ENCODE results near the gene PHF21B. TPM values are rescaled to one million over a fixed set of nuclear protein-coding genes. Genes with fewer than 3 reads are reported as not detected.

PHF21B gene
- total and polyA plus RNA-seq, 3 donors from 2014 or later: 8.5 to 37.9 (median 19.0) TPM

DNA sequence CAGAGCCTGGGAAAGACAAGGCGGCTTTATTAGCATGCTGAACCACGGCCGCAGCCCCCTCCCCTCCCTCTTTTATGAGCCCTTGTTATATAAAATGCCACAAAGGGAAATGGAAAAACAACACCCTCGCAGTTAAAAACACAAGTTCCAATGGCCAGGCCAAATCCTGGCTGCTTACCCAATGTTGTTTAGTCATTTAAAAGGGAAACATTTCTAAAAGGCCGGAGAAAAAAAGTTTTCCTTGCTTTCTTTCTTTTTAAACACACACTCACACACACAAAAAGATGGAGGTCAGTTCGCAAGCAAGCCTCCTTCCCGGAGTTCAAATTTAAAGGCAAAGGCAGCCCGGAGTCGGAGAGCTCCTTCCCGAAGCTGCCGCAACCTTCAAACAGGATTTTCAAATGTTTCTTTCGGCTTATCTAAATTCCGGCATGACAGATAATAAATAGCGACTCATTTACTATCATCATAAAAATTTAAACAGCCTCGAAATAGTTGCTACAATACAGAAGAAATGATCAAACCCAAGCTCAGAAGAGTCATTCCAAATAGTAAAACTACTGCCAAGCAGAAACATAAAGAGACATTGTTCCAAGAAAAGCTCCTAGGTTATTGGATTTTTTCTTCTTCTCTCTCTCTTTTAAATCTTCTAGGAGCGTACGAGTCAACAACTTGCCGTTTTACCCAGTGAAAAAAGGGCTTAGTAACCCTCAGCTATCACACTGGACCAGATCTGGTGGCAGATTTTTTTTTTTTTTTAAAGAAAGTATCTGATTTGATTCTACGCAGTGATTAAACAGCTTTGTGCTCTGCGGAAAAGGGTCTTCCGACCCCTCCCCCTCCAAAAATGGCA is 3.5 kb downstream of the PHF21B start:
- intact Hi-C loops (cut with DNase I; ENCODE audit: low total_unique reads): no loop called here
- WGBS, 2 donors: 1 to 2% methylated on average over 21 of the region's 21 CpGs
- DNase-seq: peak; percentile 63

DNA sequence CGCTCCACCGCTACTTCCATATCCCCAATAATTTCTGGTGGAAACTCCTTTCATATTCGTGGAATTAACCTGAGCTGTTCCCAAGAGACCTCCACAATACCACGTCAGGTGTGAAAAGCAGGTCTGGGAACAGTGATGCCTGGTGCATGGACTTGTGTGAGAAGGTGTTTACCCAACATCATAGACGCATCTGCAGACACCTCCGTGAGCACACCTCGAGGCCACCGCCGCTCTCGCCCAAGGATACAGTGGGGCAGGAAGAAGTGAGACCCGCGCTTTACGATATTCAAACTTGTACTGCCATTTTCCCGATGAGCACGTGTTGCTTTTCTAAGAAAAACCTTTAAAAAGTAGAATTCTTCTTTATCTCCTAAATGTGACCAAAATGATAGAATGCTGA is 8.2 kb downstream of the PHF21B start:
- Histone ChIP-seq H3K4me1 (peaks cover 16% of the 10 kb centered on the region), H3K9me3 (no peaks in the 10 kb centered on the region), H3K36me3 (ENCODE audit: low read depth, missing control alignments) (no peaks in the 10 kb centered on the region), H3K4me3 (no peak overlapping the region), H3K27me3 (no peaks in the 10 kb centered on the region), H3K27ac (no peak overlapping the region)
- TF ChIP-seq, protein P1, sequence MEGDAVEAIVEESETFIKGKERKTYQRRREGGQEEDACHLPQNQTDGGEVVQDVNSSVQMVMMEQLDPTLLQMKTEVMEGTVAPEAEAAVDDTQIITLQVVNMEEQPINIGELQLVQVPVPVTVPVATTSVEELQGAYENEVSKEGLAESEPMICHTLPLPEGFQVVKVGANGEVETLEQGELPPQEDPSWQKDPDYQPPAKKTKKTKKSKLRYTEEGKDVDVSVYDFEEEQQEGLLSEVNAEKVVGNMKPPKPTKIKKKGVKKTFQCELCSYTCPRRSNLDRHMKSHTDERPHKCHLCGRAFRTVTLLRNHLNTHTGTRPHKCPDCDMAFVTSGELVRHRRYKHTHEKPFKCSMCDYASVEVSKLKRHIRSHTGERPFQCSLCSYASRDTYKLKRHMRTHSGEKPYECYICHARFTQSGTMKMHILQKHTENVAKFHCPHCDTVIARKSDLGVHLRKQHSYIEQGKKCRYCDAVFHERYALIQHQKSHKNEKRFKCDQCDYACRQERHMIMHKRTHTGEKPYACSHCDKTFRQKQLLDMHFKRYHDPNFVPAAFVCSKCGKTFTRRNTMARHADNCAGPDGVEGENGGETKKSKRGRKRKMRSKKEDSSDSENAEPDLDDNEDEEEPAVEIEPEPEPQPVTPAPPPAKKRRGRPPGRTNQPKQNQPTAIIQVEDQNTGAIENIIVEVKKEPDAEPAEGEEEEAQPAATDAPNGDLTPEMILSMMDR (IDR thresholded peaks at IDR 0.05): no peak
- no peak for TF ChIP-seq POLR2A (IDR thresholded peaks at IDR 0.05)
- intact Hi-C loops (cut with DNase I; ENCODE audit: low total_unique reads): no loop called here
- 91 to 94% methylated on average over 15 of the region's 15 CpGs for WGBS, 2 donors
- DNase-seq: no peak

More for the DNA sequence above, 3.5 kb downstream of the PHF21B start:
- no peaks in the 10 kb centered on the region for H3K9me3 ChIP-seq
- TF ChIP-seq, protein P1 (IDR thresholded peaks at IDR 0.05): no peak
- no peak for TF ChIP-seq POLR2A (IDR thresholded peaks at IDR 0.05)
- H3K4me3 ChIP-seq: peak overlapping the region; percentile 69 to 78
- peaks cover 21% of the 10 kb centered on the region for H3K4me1 ChIP-seq
- peak overlapping the region; percentile 90 to 95 for H3K27ac ChIP-seq
- no peaks in the 10 kb centered on the region for H3K27me3 ChIP-seq
- no peaks in the 10 kb centered on the region for H3K36me3 ChIP-seq (ENCODE audit: low read depth, missing control alignments)

DNA sequence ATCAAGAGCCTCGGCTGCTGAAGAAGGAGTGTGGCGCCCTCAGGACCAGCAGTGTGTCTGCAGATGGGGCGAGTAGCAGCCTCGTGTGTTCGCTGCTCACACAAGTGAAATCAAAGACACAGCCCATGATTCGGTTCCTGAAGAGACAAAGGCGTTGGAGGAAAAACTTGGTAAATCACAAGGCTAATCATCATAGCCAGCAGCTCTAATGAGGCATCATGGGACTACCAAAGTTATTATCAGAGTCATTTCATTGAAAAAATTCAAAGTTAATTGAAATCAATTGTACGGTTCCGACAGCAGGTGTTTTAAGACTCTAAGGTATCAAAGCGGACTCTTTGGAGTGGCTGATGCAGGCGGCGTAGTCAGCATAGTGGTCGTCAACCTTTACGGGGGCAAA is 9.5 kb downstream of the PHF21B start:
- intact Hi-C loops (cut with DNase I; ENCODE audit: low total_unique reads): no loop called here
- 95 to 96% methylated on average over 14 of the region's 14 CpGs for WGBS, 2 donors
- H3K4me1 ChIP-seq: peaks cover 9% of the 10 kb centered on the region
- no peaks in the 10 kb centered on the region for H3K9me3 ChIP-seq
- H3K36me3 ChIP-seq (ENCODE audit: low read depth, missing control alignments): no peaks in the 10 kb centered on the region
- H3K27ac ChIP-seq: no peak overlapping the region
- no peak overlapping the region for H3K4me3 ChIP-seq
- TF ChIP-seq POLR2A (IDR thresholded peaks at IDR 0.05): no peak
- TF ChIP-seq, protein P1 (IDR thresholded peaks at IDR 0.05): no peak
- H3K27me3 ChIP-seq: no peaks in the 10 kb centered on the region
- no peak for DNase-seq

DNA sequence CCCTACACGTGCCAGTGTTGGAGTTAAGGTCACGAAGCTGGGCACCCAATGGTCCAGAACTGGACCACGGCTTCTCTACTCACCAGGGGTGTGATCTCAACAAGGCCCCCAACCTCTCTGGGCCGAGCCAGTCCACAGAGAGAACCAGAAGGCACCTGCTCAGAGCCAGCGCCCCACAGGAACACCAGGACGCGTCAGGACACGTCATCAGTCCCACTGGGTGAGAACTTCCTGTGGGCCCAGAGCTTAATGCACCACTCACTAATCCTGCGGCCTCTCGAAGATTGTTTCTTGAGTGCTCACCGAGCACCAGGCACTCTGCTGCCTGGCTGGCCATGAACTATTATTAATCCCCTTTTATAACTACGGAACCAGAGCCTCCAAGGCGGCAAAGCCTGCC is 10.1 kb downstream of the PHF21B start:
- Histone ChIP-seq H3K4me1 (peaks cover 4% of the 10 kb centered on the region), H3K4me3 (no peak overlapping the region), H3K36me3 (ENCODE audit: low read depth, missing control alignments) (no peaks in the 10 kb centered on the region), H3K27me3 (no peaks in the 10 kb centered on the region), H3K27ac (no peak overlapping the region), H3K9me3 (no peaks in the 10 kb centered on the region)
- no peak for DNase-seq
- no peak for TF ChIP-seq POLR2A (IDR thresholded peaks at IDR 0.05)
- TF ChIP-seq, protein P1 (IDR thresholded peaks at IDR 0.05): no peak
- WGBS, 2 donors: 89% methylated on average over 11 to 13 of the region's 13 CpGs
- intact Hi-C loops (cut with DNase I; ENCODE audit: low total_unique reads): no loop called here

DNA sequence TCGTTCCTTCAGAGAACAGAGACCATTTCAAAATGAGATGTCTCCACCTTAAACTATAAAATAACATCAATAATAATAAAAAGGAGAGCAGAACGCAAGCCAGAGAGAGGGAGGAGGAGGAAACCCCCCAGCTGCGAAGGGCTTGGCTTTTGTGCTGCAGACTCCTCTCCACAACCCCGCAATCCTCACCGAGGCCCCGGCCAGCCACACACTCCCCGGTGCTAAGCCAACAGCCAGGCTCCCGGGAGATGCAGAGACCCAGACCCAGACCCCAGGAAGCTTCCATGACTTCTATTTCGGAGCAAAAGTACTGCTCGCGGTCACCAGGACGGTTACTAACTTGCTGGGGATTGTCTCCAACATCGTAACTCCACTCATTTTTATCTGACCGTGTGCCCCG is 10.6 kb downstream of the PHF21B start:
- Histone ChIP-seq H3K4me3 (no peak overlapping the region), H3K9me3 (no peaks in the 10 kb centered on the region), H3K27me3 (no peaks in the 10 kb centered on the region), H3K27ac (no peak overlapping the region), H3K4me1 (no peaks in the 10 kb centered on the region), H3K36me3 (ENCODE audit: low read depth, missing control alignments) (no peaks in the 10 kb centered on the region)
- WGBS, 2 donors: 90 to 92% methylated on average over 15 of the region's 15 CpGs
- intact Hi-C loops (cut with DNase I; ENCODE audit: low total_unique reads): no loop called here
- TF ChIP-seq POLR2A (IDR thresholded peaks at IDR 0.05): no peak
- TF ChIP-seq, protein P1 (IDR thresholded peaks at IDR 0.05): no peak
- no peak for DNase-seq
